IMR-90 (cell line): ENCODE measurements around the gene PRSS38.

Source experiments
- BHLHE40 ChIP-seq: fragments of 150-350 bp; IDR thresholded peaks from 2 replicates; pipeline ENCODE4 v1.6.1; 2016; ENCODE audit warnings: mild to moderate bottlenecking, low read depth, low read length
- CEBPB ChIP-seq: IDR thresholded peaks from 2 replicates; pipeline ENCODE4 v1.6.1; 2012; ENCODE audit warnings: low read depth, low read length, improper control_type of control experiment
- CTCF ChIP-seq: conservative IDR thresholded peaks from 2 replicates; pipeline ENCODE4 v1.5.1; 2012; ENCODE audit warnings: mild to moderate bottlenecking, low read depth, low read length, improper control_type of control experiment
- ELK1 ChIP-seq: fragments of 150-350 bp; IDR thresholded peaks from 2 replicates; pipeline ENCODE4 v1.6.1; 2016; ENCODE audit warnings: low read depth, mild to moderate bottlenecking, low read length, moderate library complexity, borderline replicate concordance
- MAFK ChIP-seq: IDR thresholded peaks from 2 replicates; pipeline ENCODE4 v1.6.1; 2012; ENCODE audit warnings: low read depth, low read length, improper control_type of control experiment
- MAZ ChIP-seq: IDR thresholded peaks from 2 replicates; pipeline ENCODE4 v1.6.1; 2012; ENCODE audit warnings: low read depth, mild to moderate bottlenecking, low read length, improper control_type of control experiment, moderate library complexity, borderline replicate concordance
- MXI1 ChIP-seq: IDR thresholded peaks from 2 replicates; pipeline ENCODE4 v1.6.1; 2012; ENCODE audit warnings: low read depth, mild to moderate bottlenecking, low read length, moderate library complexity, borderline replicate concordance
- NFE2L2 ChIP-seq: fragments of 150-350 bp; IDR thresholded peaks from 2 replicates; pipeline ENCODE4 v1.6.1; 2016; ENCODE audit warnings: low read depth, mild to moderate bottlenecking, low read length
- POLR2A ChIP-seq: IDR thresholded peaks from 2 replicates; pipeline ENCODE4 v1.6.1; 2012; ENCODE audit warnings: mild to moderate bottlenecking, low read depth, low read length
- RAD21 ChIP-seq: IDR thresholded peaks from 2 replicates; pipeline ENCODE4 v1.6.1; 2012; ENCODE audit warnings: low read length, improper control_type of control experiment
- RCOR1 ChIP-seq: IDR thresholded peaks from 2 replicates; pipeline ENCODE4 v1.6.1; 2012; ENCODE audit warnings: mild to moderate bottlenecking, low read length, improper control_type of control experiment; ENCODE audit not compliant: insufficient replicate concordance
- RFX5 ChIP-seq: IDR thresholded peaks from 2 replicates; pipeline ENCODE4 v1.8.0; 2012; ENCODE audit warnings: low read depth, mild to moderate bottlenecking, low read length, moderate library complexity
- SMC3 ChIP-seq: fragments of 150-350 bp; IDR thresholded peaks from 2 replicates; pipeline ENCODE4 v1.6.1; 2016; ENCODE audit warnings: low read depth, mild to moderate bottlenecking, antibody characterized with exemption, low read length, moderate library complexity
- USF2 ChIP-seq: fragments of 150-350 bp; IDR thresholded peaks from 2 replicates; pipeline ENCODE4 v1.6.1; 2017; ENCODE audit warnings: mild to moderate bottlenecking, antibody characterized with exemption, low read length, low read depth

- TF ChIP-seq CTCF (no peak), RCOR1 (no peak), POLR2A (no peak), RFX5 (no peak), CEBPB (no peak), ELK1 (no peak), SMC3 (no peak), MAFK (no peak), RAD21 (no peak), BHLHE40 (no peak), MAZ (no peak), NFE2L2 (no peak), MXI1 (no peak), USF2 (no peak)
Observed at GRCh38 chr1:227779685-227780084, 35.8 kb upstream of the PRSS38 start.
